NCI-H1092 (cell line): ENCODE measurements around the gene MALRD1.

Source experiments
- DNase-seq: peaks from one replicate; lab custom pipeline; 2025; lab: John Stamatoyannopoulos, UW

Gene MALRD1

DNA sequence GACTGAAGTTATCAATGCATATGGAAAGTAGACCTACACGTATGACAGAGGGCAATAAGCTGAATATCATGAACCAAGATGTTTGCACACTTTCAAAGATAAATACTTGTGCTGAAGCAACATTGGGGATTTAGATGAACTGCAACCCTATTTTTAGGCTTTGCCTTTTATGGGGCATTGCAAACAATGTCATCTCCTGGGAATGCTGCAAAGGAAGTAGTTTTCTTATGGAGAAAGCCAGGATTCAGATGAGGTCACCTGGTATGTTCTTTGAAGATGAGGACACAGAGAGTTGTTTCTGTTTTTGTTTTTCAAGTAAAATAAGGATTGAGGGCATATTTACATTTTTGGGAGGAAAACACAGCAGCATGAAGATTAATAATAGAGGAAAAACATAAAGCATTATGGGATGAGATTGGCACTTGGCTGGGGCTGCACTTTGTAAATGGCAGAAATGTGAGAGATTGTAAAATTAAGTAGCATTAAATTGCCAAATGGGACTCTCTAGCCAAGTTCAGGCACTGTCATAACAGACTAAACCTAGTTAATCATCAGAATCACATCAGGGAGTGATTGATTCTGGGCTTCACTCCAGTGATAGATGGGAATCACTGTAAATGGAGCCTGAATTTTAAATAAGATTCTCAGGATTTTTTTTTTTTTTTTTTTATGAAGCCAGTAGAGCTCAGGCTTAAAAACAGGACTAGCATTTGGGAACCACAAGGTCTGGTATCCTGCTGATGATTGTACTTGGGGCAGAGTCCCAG, 63.1 kb downstream of the MALRD1 start:
- no peak for DNase-seq

DNA sequence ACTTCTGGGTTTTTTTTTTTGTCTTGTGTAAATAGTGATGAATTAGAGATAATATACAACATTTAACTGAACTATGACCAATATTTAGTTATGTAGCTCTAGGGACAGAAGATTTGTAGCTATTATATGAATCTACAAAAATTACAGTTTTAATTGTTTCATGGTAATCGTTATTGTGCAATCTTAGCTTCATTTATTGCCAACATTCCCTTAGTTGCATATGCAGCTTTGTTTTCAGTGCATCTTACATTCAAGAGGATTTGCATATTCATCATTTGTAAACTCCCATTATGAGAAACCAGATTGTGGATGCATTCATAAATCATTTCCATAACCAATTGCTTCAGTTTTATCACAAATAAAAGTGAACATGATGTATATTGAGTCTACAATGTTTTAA, 68.8 kb downstream of the MALRD1 start:
- DNase-seq = no peak

DNA sequence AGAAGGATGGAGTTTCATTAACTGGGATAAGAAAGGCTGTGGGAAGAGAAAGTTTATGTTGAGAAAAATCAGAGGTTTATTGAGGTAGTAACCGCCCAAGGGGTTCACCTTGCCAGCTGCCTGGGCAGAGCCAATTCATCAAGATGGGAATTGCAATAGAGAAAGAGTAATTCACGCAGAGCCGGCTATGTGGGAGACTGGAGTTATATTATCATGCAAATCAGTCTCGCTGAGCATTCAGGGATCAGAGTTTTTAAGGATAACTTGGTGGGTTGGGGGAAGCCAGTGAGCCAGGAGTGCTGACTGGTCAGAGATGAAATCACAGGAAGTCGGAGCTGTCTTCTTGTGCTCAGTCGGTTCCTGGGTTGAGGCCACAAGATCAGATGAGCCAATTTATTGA, 70.6 kb downstream of the MALRD1 start:
- DNase-seq = no peak

DNA sequence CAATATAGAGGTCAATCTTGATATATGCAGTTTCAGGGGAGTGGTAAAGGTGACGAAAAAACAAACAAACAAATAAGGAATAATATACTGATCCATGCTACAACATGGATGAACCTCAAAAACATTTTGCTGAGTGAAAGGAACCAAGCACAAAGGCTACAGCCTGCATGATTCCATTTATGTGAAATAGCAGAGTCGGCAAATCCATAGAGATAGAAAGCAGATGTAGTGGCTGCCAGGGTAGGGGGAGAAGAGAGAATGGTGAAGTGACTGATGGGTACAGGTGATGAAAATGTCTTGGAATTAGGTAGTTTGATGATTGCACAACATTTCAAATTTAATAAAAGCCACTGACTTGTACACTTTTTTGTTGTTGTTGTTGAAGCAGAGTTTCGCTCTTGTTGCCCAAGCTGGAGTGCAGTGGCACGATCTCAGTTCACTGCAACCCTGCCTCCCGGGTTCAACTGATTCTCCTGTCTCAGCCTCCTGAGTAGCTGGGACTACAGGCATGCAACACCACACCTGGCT, 71.8 kb downstream of the MALRD1 start:
- DNase-seq = no peak

DNA sequence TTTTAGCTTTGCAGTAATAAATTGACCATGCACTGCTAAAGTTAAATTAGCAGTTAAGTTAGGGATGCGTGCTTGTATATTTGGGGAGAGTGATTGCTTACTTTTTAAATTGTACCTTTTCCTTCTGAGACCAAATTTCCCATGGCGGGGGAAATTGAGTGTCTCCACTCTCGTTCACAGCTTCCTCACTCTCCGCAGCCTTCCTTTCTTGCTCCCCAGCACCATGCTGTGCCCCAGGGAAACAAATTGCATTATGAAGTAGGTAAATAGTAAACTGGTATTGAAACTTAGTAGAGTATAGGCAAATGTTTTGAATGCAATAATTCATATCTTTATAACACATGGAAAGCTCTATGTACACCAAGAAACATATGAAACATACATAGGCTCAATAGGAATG, 85.4 kb downstream of the MALRD1 start:
- DNase-seq = no peak

DNA sequence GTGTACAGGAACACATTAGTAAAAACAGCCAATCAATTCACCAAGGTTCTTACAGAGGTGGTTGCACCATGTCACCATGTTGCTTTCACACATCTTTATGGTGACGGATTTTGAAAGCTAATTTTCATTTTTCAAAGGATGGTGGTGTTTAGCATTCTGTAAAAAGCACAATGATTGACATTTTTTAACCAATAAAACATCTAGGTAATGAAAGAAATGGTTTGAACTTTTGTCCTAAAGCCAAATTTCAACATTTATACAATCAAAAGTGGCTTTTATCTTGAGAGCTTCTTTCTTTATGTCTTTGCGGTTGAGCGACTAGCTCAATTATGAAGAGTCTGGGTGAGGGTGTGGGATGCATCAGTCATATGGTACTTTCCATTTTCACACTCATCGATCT, 94.4 kb downstream of the MALRD1 start:
- DNase-seq = no peak

DNA sequence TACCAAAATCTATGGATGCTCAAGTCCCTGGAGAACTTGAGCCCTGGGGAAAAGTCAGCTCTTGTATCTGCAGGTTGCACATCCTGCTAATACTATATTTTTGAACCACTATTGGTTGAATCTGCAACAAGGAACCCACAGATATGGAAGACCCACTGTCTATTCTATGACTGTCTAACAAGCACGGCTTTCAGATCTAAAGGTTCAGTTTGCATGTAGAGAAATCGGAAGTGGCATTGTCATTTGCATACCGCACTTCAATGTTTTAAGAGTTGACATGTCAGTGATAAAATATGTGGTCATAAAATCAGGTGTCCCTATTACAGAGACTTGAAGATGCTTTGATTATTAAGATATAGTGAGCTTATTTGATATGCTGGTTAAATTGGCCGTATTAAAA, 95.6 kb downstream of the MALRD1 start:
- no peak for DNase-seq

DNA sequence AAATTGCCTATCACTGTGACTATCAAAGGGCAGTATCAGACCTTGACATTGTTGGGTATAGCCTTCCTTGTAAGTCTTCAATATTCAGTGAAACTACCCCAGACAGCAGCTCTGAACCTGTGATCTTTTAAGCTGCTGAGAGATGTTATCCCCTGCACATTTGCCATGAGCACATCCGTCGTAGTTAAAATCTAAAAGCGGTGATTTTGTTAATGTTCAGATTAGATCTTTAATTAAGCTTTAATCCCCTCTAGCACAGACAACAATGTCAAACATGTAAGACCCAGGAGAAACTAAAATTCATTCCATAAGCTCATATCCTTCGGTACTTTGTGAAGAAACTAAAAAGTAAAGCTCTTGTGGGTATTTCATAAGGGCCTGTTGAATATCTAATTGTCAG, 105.8 kb downstream of the MALRD1 start:
- no peak for DNase-seq

DNA sequence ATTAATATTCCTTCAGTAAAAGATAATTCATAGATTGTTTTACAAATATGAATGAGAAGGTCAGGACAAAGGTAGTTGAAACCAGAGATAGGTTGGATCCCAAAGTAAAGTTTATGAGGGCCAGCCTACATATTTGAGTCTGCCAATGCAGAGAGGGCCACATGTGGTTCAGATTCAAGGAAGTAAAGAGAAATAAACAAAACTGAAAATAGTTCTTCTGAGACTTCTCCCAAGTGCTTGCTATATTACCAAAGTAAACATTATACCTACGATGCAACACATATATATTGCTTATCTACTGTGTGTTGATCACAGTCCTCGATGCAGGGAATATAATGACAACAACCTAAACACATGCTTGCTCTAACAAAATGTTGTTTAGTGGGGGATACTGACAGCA, 109.8 kb downstream of the MALRD1 start:
- DNase-seq = no peak

DNA sequence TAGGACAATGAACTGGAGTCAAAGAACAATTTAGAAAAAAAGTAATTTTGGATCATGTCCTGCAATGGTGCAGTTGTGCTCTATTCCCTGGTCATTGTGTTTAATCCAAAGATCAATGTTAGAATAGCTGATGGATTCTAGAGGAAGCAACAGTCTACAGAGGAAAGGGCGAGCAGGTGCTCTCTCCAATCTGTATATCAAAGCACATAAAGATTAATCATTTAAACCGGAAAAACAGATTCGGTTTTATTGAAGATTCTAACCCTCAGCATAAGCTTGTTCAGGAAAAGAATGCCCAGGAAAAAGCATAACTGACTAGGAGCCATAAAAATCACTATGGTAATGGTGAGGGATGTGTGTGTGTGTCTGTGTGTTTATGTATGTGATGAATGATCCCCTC, 110.3 kb downstream of the MALRD1 start:
- no peak for DNase-seq

DNA sequence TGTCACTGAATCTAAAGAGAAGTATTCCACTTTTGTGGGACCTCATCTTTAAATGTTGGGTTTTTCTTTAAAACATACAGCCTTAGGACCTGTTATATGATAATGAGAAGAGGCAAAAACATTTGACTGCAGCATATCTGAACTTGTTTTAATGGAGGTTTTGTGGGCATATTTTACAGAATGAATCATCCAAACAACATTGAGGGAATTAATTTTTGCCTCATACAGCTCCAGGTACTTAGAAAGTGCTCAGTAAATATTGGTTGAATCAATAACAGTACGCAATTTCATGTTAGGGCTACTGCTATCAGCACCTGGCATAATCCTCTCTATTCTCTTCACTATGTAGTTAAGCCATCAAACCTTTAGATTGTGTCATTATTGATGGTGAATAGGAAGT, 115.9 kb downstream of the MALRD1 start:
- no peak for DNase-seq

DNA sequence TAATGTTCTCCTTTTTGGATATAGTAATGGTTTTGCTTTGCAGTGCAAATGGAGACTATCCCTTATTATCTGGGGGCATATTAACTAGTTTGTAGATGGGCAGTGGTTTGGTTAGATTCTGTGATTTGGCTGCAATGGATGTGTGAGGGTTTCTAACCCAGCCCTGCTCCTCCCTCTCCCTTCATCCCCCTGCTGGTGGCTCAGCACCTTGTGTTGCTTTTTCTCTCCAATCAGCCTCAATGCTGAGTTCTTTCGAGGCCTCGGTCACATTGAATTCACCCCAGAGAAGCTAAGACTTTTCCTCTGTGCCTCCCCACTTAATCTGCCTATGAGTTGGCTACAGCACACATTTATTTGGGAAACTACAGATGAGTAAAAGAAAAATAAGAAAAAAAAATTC, 120.0 kb downstream of the MALRD1 start:
- DNase-seq = no peak

DNA sequence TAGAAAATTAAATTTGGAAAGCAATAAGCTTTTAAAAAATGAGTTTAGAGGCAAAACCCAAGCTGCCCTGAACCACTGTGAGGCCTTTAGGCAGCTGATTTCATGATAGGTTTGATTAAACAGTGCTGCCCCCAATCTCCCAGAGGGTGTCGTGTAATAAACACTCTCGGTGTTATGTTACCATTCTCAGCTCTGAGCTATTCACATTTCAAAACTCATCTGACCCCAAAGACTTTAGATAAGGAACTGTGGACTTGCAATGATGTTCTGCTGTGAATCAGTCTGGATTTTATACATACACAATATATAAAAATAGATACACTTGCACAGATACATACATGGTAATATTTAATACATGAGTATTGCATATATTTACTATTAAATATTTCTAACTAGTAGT, 120.4 kb downstream of the MALRD1 start:
- no peak for DNase-seq

DNA sequence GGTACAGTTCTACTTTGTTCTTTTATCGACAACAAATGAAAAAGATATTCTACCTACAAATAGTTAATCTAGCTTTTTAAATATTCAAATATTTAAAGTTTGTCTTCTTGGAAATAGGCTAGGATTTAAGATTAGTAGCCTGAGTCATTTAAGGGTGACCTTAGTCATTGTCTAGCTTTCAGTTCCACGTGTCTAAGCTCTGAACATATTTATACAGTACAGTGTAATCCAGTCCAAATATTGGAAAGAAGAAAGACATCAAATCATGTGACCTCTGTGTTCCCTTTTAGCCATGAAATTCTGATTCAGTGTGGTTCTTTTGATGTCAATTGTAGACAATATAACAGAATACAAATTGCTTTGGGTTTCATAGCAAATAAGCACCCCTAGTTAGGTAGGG, 121.1 kb downstream of the MALRD1 start:
- DNase-seq = no peak

DNA sequence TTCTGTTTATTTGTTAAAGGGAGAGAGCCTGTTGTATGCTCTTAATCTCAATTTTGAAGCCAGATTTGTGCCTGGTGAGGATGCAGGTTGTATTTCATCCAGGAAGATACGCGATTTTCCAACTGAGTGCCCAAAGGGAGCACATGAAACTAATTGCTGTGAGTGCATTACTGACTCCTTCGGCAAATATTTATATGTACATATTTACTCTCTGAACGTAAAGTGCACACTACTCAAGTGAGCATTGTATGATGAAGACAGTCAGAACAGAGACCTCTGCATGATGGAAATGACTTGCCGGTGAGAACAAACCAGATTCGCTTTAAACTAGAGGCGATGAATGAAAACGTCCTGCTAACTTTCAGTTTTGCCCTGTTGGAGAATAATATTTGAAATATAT, 130.1 kb downstream of the MALRD1 start:
- no peak for DNase-seq

DNA sequence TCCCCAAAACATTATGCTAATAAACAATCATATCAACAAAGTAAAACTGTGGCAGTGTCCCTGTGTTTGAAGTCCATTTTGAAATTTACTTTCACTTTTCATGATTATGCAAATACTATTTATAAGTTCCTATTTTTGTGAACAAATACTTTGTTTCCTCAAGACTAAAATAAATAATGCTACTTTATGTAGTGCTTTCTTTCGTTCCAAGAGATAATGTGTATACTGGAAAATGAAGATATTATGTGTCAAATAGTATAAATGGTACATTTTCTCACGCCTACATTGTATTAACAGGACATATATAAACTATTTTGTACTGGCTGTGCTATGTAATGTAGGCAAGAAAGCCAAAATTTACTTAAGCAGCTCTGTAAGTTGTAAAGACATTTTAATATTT, 136.3 kb downstream of the MALRD1 start:
- no peak for DNase-seq

DNA sequence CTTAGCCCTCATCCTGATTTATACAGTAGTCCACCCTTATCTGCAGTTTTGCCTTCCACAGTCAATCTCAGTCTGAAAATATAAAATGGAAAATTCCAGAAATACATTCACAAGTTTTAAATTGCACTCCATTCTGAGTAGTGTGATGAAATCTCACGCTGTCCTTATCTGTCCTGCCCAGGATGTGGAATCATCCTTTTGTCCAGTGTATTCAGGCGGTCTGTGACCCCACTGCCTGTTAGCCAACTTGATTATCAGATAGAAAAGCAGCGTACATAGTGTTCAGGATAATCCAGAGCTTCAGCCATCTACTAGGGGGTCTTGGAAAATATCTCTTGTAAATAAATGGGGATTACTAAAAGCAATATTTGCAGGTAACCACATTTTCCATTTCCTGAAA, 146.3 kb downstream of the MALRD1 start:
- DNase-seq = no peak

DNA sequence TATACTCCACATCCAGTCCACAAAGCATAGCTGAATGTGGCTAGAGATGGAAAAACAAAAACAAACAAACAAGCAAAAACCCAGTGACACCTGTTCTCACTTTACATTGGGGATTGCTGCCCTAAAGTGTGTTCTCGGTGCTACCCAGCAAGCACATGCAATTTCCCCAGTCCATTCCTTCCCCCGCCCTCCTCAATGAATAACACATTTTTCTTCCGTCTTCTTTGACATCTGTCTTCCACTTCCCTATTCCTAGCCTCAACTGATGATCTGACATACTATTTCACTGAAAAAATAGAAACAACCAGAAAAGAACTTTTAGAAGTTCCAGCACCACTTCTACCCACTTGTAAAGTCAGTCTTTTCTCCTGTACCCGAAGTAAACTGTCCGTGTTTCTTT, 147.1 kb downstream of the MALRD1 start:
- DNase-seq = no peak

DNA sequence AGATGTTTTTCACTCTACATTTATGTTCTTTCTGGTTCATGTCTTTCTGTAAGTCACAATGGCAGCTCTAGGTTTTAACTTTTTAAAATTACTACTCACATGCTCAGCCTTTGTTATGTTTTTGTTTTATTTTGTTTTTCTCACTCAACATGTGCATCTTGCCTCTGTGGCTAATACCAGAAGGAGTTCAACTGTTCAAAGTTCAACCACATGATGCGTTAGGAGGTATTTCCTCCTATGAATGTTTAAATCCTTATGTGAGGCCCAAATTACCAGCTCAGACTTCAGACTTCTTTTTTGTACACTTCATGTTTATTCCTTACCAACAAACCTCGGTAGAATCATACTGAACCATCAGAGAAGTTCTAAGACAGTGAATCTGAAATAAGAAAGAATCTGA, 151.6 kb downstream of the MALRD1 start:
- no peak for DNase-seq

DNA sequence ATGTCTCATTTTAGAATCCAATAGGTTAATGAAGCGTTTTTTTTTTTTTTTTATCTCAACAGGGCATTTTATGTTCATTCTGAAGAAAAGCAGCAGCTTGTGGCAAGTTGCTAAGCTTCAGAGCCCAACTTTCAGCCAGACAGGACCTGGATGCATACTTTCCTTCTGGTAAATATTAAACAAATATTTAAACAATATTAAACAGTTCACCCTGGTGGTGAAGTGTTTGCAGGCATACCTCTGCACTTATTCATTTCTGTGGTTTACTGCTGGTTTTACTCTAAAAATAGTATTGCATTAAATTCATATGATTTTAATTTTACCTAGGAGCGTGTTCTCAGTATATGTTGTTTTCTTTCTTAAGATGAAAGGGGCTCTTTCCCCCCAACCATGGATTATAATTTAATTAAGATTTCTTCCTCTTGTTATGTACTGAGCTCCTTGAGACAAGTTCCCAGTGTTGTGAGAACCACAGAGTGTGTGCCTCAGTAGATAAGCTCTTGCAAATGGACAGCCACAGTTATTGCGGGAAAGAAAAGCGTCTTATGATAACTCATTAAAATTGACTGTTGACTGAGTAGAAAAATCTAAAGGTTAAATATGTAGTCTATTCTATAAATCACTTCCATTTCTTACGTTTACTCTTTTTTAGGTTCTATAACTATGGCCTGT, 155.8 kb downstream of the MALRD1 start:
- DNase-seq = no peak

DNA sequence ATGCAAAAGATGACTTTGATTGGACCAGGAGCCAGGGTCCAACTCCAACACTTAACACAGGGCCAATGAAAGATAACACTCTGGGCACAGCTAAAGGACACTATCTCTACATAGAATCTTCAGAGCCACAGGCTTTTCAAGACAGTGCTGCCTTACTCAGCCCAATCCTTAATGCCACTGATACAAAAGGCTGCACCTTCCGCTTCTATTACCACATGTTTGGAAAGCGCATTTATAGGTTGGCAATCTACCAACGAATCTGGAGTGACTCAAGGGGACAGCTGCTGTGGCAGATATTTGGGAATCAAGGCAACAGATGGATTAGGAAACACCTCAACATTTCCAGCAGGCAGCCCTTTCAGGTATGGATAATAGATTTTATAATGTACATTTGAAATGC, 160.7 kb downstream of the MALRD1 start:
- no peak for DNase-seq

DNA sequence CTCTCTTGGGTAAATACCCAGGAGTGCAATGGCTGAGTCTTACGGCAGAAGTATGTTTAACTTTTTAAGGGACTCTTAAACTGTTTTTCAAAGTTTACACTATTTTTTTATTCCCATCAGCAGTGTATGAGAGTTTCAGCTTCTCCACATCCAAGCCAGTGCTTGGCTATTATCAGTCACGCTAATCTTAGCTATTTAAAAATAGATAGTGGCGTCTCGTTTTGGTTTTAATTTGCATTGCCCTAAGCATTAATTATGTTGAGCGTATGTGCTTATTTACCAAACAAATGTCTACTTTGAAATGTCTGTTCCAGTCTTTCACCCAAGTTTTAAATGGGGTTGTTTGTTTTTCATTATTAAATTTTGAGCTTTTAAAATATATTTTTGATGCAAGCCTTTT, 164.0 kb downstream of the MALRD1 start:
- no peak for DNase-seq

DNA sequence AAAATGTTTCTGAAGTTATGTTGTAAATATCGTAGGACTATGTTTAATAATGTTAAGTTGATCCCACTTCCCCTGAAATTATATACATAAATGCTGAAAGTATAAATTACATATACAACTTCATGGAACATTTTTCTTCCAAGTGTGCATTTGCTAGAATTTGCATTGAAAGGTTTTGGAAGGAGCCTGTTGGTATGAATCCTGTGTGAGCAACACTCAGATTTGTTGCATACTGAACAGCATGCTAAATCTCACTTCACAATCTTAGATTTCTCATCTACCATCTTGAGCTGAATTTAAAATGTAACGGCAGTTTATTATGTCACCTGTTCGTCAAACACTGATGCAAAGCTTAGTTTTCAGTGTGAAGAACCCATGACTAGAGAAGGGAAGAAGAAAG, 172.6 kb downstream of the MALRD1 start:
- no peak for DNase-seq

DNA sequence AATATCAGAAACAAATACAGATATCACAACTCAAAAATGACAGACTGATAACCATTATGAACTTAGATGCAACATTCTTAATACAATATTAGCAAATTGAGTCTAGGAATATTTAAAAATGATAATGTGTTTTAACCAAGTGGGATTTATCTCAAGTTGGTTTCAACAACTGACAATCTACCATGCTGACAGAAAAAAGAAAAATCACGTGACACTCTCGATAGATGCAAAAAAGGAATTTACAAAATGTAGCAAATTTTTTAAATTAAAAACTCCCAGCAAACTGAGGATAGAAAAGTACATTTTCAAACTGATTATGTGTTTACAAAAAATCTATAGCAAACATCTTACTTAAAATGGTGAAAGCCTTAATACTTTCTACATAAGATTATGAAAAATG, 177.4 kb downstream of the MALRD1 start:
- no peak for DNase-seq
